HG03045 (cell line): ENCODE data around the gene ADCY1.

Source experiments
- ATAC-seq: cut with Tn5 transposase; IDR thresholded peaks from one replicate; pipeline ENCODE4 v1.9.1; 2021; ENCODE audit warnings: mild to moderate bottlenecking, moderate library complexity; ENCODE audit not compliant: unreplicated experiment

The ADCY1 gene

GRCh38 chr7:45663167-45663921, 89.2 kb downstream of the ADCY1 start:
- ATAC-seq, result no peak

GRCh38 chr7:45663965-45664633, 89.9 kb downstream of the ADCY1 start:
- ATAC-seq, result no peak

- no peak for ATAC-seq
Measured at GRCh38 chr7:45665172-45665571, 91.0 kb downstream of the ADCY1 start.

GRCh38 chr7:45670227-45670626, 96.1 kb downstream of the ADCY1 start:
- ATAC-seq, result no peak

- ATAC-seq, result no peak
Measured at GRCh38 chr7:45670717-45671116, 96.5 kb downstream of the ADCY1 start.

- ATAC-seq, result no peak
Measured at GRCh38 chr7:45677311-45677900, 103.2 kb downstream of the ADCY1 start.

GRCh38 chr7:45679516-45679915, 105.3 kb downstream of the ADCY1 start:
- no peak for ATAC-seq

GRCh38 chr7:45680776-45681175, 106.6 kb downstream of the ADCY1 start:
- no peak for ATAC-seq

- ATAC-seq, result no peak
Measured at GRCh38 chr7:45681596-45682357, 107.6 kb downstream of the ADCY1 start.

GRCh38 chr7:45682358-45682735, 108.2 kb downstream of the ADCY1 start:
- no peak for ATAC-seq

GRCh38 chr7:45682836-45683555, 108.8 kb downstream of the ADCY1 start:
- ATAC-seq, result no peak

- ATAC-seq, result no peak
Measured at GRCh38 chr7:45683556-45684148, 109.5 kb downstream of the ADCY1 start.

GRCh38 chr7:45684910-45685618, 110.9 kb downstream of the ADCY1 start:
- no peak for ATAC-seq

- ATAC-seq, result no peak
Measured at GRCh38 chr7:45685619-45686240, 111.6 kb downstream of the ADCY1 start.

- no peak for ATAC-seq
Measured at GRCh38 chr7:45686441-45687184, 112.4 kb downstream of the ADCY1 start.

GRCh38 chr7:45687185-45687560, 113.0 kb downstream of the ADCY1 start:
- no peak for ATAC-seq

GRCh38 chr7:45687721-45688120, 113.6 kb downstream of the ADCY1 start:
- no peak for ATAC-seq

- ATAC-seq, result no peak
Measured at GRCh38 chr7:45688382-45688781, 114.2 kb downstream of the ADCY1 start.
